GM19452 (cell line): Measurements from ENCODE around the gene SEMA3D.

Experiments
- ATAC-seq: cut with Tn5 transposase; IDR thresholded peaks from one replicate; pipeline ENCODE4 v1.9.1; 2021; ENCODE audit not compliant: unreplicated experiment

SEMA3D gene

GRCh38 chr7:85186521-85187241, at the start of gene SEMA3D:
TSS of gene SEMA3D (minus strand) at chr7:85187056. CDS start at chr7:85121891, 65,165 bp downstream.
- peak; percentile 85 for ATAC-seq

- no peak for ATAC-seq
Observed at GRCh38 chr7:85234730-85235129, 47.9 kb upstream of the SEMA3D start.

GRCh38 chr7:85232068-85232467, 45.2 kb upstream of the SEMA3D start:
- ATAC-seq = no peak

GRCh38 chr7:85230623-85231022, 43.8 kb upstream of the SEMA3D start:
- no peak for ATAC-seq

- no peak for ATAC-seq
Observed at GRCh38 chr7:85229544-85229943, 42.7 kb upstream of the SEMA3D start.

- ATAC-seq = no peak
Observed at GRCh38 chr7:85226361-85227085, 39.7 kb upstream of the SEMA3D start.

- ATAC-seq = no peak
Observed at GRCh38 chr7:85224171-85224570, 37.3 kb upstream of the SEMA3D start.

GRCh38 chr7:85222522-85222921, 35.7 kb upstream of the SEMA3D start:
- no peak for ATAC-seq

- ATAC-seq = no peak
Observed at GRCh38 chr7:85221796-85222195, 34.9 kb upstream of the SEMA3D start.

- ATAC-seq = no peak
Observed at GRCh38 chr7:85220651-85221050, 33.8 kb upstream of the SEMA3D start.

GRCh38 chr7:85220023-85220422, 33.2 kb upstream of the SEMA3D start:
- no peak for ATAC-seq

- no peak for ATAC-seq
Observed at GRCh38 chr7:85217085-85217484, 30.2 kb upstream of the SEMA3D start.

GRCh38 chr7:85215098-85215497, 28.2 kb upstream of the SEMA3D start:
- peak; percentile 80 for ATAC-seq

- no peak for ATAC-seq
Observed at GRCh38 chr7:85213500-85213899, 26.6 kb upstream of the SEMA3D start.

- ATAC-seq = no peak
Observed at GRCh38 chr7:85205754-85206153, 18.9 kb upstream of the SEMA3D start.

GRCh38 chr7:85204496-85204895, 17.6 kb upstream of the SEMA3D start:
- ATAC-seq = no peak

- no peak for ATAC-seq
Observed at GRCh38 chr7:85204061-85204460, 17.2 kb upstream of the SEMA3D start.

- ATAC-seq = no peak
Observed at GRCh38 chr7:85201209-85201608, 14.4 kb upstream of the SEMA3D start.

GRCh38 chr7:85196696-85197095, 9.8 kb upstream of the SEMA3D start:
- no peak for ATAC-seq

- ATAC-seq = no peak
Observed at GRCh38 chr7:85191383-85191782, 4.5 kb upstream of the SEMA3D start.

GRCh38 chr7:85186083-85186520, 754 bp downstream of the SEMA3D start:
- ATAC-seq = peak; percentile 19

- no peak for ATAC-seq
Observed at GRCh38 chr7:85185424-85186082, 1.3 kb downstream of the SEMA3D start.
